SU-DHL-6 (cell line): ENCODE measurements around the gene TIMD4.

Experiments used
- EZH2phosphoT487 ChIP-seq: fragments of 200-600 bp; sonication (generic), shearing (Covaris generic); conservative IDR thresholded peaks from 2 replicates; pipeline ENCODE4 v1.6.1; 2018; ENCODE audit warnings: mild to moderate bottlenecking, antibody characterized with exemption, low read length, moderate library complexity, mixed read lengths
- TF ChIP-seq, protein P1 (sequence below): fragments of 200-600 bp; sonication (generic); IDR thresholded peaks from one replicate; pipeline ENCODE4 v1.5.1; 2017; ENCODE audit warnings: antibody characterized with exemption, mild to moderate bottlenecking, low read length, moderate library complexity; ENCODE audit not compliant: insufficient read depth, poor library complexity, severe bottlenecking

DNA sequence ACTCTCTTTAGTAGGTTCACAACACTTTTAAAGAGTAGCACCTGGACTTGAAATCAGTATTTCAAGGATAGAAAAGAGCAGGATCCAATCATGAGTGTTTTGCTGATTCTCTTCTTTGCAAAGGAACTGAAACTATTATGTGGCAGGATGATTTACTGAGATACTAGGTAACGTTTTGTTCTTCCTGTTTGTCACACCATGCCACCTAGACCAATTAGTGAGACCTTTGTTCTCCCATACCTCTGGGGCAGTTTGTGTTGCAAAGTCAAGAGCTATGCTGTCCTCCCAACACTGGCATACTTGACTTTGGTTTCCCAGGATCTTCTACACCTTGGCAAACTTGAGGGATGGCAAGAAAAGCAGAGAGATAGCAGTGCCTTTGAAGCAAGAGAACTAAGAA, 69.5 kb downstream of the TIMD4 start:
- TF ChIP-seq, protein P1, sequence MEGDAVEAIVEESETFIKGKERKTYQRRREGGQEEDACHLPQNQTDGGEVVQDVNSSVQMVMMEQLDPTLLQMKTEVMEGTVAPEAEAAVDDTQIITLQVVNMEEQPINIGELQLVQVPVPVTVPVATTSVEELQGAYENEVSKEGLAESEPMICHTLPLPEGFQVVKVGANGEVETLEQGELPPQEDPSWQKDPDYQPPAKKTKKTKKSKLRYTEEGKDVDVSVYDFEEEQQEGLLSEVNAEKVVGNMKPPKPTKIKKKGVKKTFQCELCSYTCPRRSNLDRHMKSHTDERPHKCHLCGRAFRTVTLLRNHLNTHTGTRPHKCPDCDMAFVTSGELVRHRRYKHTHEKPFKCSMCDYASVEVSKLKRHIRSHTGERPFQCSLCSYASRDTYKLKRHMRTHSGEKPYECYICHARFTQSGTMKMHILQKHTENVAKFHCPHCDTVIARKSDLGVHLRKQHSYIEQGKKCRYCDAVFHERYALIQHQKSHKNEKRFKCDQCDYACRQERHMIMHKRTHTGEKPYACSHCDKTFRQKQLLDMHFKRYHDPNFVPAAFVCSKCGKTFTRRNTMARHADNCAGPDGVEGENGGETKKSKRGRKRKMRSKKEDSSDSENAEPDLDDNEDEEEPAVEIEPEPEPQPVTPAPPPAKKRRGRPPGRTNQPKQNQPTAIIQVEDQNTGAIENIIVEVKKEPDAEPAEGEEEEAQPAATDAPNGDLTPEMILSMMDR: no peak
- TF ChIP-seq EZH2phosphoT487: no peak
